Fibroblast of pulmonary artery (primary cell): ENCODE data around the gene ANKRD13A.

ENCODE experiments used
- DNase-seq: peaks from one replicate; pipeline ENCODE4 v3.0.0-alpha.2; 2010; ENCODE audit warnings: low read depth
- H3K4me3 ChIP-seq: replicated peaks from 2 replicates; pipeline ENCODE4 v1.5.1; 2011; ENCODE audit warnings: low read depth, mild to moderate bottlenecking, control low read depth, low read length, moderate library complexity
- TF ChIP-seq, protein P1 (sequence below): IDR thresholded peaks from 2 replicates; pipeline ENCODE4 v1.5.1; 2011; ENCODE audit warnings: mild to moderate bottlenecking, control low read depth, low read length, inconsistent platforms; ENCODE audit errors: missing control alignments

ANKRD13A gene

DNA sequence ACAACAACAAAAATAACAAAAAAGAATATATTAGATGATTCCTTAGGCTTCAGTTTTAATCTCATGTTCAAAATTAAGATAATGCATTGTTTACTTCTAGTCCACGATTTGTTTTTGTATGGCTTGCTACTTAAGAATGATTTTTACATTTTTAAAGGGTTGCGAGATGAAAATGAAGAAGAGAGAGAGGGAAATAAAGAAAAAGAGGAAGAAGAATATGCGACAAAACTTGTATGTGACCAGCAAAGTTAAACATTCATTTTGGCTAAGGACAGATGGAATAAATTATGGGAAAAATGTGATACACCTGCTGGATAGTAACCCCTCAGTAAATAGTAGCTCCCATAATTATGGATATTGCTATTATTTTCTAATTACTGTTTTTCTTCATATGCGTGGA, 1.8 kb upstream of the ANKRD13A start:
- no peak for DNase-seq
- no peak overlapping the region for H3K4me3 ChIP-seq
- TF ChIP-seq, protein P1, sequence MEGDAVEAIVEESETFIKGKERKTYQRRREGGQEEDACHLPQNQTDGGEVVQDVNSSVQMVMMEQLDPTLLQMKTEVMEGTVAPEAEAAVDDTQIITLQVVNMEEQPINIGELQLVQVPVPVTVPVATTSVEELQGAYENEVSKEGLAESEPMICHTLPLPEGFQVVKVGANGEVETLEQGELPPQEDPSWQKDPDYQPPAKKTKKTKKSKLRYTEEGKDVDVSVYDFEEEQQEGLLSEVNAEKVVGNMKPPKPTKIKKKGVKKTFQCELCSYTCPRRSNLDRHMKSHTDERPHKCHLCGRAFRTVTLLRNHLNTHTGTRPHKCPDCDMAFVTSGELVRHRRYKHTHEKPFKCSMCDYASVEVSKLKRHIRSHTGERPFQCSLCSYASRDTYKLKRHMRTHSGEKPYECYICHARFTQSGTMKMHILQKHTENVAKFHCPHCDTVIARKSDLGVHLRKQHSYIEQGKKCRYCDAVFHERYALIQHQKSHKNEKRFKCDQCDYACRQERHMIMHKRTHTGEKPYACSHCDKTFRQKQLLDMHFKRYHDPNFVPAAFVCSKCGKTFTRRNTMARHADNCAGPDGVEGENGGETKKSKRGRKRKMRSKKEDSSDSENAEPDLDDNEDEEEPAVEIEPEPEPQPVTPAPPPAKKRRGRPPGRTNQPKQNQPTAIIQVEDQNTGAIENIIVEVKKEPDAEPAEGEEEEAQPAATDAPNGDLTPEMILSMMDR, result no peak

GRCh38 chr12:109998241-109998903, 858 bp upstream of the ANKRD13A start:
- DNase-seq, result no peak
- TF ChIP-seq, protein P1, result no peak
- peak overlapping the region; percentile 82 for H3K4me3 ChIP-seq

DNA sequence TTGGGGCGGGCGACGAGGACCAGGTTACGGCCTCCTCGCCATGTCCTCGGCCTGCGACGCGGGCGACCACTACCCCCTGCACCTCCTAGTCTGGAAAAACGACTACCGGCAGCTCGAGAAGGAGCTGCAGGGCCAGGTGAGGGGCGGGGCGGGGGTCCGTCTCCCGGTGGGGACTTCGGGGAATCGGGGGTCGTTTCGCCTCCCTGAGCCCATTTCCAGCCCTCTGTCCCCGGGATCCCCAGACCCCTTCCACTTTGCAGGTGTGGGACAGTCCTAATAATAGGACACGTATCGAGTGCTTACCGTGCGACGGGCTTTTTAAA, 380 bp downstream of the ANKRD13A start:
- DNase-seq, result no peak
- H3K4me3 ChIP-seq, result peak overlapping the region; percentile 82
- TF ChIP-seq, protein P1, result no peak

DNA sequence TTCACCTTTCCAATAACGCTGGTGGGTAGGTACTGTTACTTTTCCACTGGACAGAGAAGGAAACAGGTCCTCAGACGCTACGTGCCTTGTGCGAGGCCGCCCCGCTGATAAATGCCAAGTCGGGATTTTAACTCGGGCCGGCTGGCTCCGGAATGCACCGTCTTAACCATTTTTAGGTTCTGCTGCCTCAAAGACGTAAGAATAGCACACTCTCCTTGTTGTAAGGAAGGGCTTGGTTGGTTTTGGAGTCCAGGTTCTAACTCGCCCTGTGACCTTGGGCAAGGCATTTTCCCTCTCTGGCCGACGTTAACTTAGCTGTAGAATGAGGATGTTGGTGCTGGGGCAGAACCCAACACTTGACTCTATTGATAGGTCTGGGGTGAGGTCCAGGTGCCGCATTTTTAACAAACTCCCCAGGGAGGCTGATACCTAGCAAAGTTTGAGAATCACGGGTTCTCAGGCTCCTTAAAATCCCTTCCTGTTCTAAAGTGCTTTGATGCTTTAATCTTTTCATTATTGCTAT, 814 bp downstream of the ANKRD13A start:
- TF ChIP-seq, protein P1, result no peak
- peak overlapping the region; percentile 82 for H3K4me3 ChIP-seq
- peak; percentile 48 for DNase-seq

DNA sequence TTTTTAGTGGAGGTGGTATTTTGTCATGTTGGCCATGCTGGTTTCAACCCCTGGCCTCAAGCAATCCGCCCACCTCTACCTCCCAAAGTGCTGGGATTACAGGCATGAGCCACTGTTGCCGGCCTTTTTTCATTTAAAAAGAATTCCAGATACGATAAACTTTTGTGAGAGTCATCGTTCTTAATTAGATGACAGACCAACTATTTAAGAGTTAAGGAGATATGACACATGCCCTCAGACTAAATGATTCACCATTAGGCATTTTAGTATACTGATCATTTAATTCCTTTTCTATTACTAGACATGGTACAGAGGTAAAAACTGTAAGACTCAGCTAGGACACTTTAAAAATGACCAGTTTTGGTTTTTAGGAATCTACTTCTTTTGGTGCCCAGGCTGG, 2.4 kb downstream of the ANKRD13A start:
- DNase-seq, result no peak

DNA sequence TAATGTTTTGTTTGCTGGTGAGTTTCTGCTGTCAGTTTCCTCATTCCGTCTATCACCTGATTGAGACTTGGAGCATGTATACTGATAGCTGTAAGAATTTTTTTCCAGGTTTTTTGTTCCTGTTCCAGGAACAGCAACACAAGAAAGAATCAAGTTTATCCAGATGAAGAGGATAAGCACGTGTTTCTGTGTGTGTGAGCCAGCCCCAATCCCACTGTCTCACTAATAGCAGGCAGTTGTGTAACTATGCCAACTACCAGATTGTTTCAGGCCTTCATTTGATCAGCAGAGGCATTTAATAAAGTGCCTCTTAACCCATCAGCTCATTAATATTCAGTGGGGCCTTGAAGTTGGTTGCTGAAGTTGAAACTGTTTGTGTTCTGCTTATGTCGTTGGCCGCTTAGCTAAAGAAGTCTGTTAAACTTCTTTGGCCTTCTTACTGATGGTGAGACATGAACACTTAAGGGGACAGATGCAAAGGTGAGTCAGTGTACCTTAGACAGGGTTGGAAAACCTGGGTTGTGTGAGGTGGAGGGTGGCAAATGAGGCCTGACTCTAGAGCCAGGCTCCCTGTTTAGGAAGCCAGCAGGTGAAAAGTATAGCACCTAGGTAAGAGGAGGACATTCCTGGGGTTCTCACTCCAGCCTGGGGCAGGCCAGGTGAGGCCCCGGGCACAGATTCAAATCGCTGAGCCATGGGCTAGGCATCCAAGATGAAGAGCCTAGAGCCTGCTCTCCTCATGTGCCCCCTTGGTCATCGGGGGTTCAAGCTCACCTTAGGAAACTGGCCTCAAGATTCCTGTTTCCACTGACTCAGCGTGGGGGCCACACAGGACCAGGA, 3.7 kb downstream of the ANKRD13A start:
- TF ChIP-seq, protein P1, result no peak
- DNase-seq, result no peak
- no peak overlapping the region for H3K4me3 ChIP-seq

More for the DNA sequence above, 2.4 kb downstream of the ANKRD13A start:
- TF ChIP-seq, protein P1, result no peak
- H3K4me3 ChIP-seq, result no peak overlapping the region

GRCh38 chr12:110004598-110004997, 5.4 kb downstream of the ANKRD13A start:
- no peak for DNase-seq
- H3K4me3 ChIP-seq, result no peak overlapping the region
- TF ChIP-seq, protein P1, result no peak
